Smooth muscle cell (in vitro differentiated cells): ENCODE data around the gene SPATA17. TPM values are rescaled to one million over a fixed set of nuclear protein-coding genes. Genes with fewer than 3 reads are reported as not detected.

Source experiments
- DNase-seq: peaks from one replicate; lab custom pipeline; 2025; ENCODE audit not compliant: unreplicated experiment; lab: John Stamatoyannopoulos, UW
- H2AFZ ChIP-seq: fragments of 200-600 bp; sonication (generic); 2 replicates; pipeline ENCODE4 v1.6.0; 2016; ENCODE audit warnings: antibody characterized with exemption, low read depth, mild to moderate bottlenecking
- H3F3A ChIP-seq: fragments of 200-600 bp; sonication (generic); 2 replicates; pipeline ENCODE4 v1.6.0; 2017; ENCODE audit warnings: antibody characterized with exemption, low read depth
- H3K27ac ChIP-seq: fragments of 200-600 bp; sonication (generic); 2 replicates; pipeline ENCODE4 v1.5.1; 2016; ENCODE audit warnings: low read depth, mild to moderate bottlenecking
- H3K27me3 ChIP-seq: fragments of 200-600 bp; sonication (generic); 2 replicates; pipeline ENCODE4 v1.6.1; 2016; ENCODE audit warnings: low read depth, mild to moderate bottlenecking
- H3K36me3 ChIP-seq: fragments of 200-600 bp; sonication (generic); 2 replicates; pipeline ENCODE4 v1.5.1; 2016; ENCODE audit warnings: low read depth
- H3K4me1 ChIP-seq: fragments of 200-600 bp; sonication (generic); 2 replicates; pipeline ENCODE4 v1.5.1; 2016; ENCODE audit warnings: low read depth
- H3K4me2 ChIP-seq: fragments of 200-600 bp; sonication (generic); 2 replicates; pipeline ENCODE4 v1.6.0; 2016; ENCODE audit warnings: mild to moderate bottlenecking
- H3K4me3 ChIP-seq: fragments of 200-600 bp; sonication (generic); 2 replicates; pipeline ENCODE4 v1.5.1; 2016; ENCODE audit warnings: mild to moderate bottlenecking
- H3K79me2 ChIP-seq: fragments of 200-600 bp; sonication (generic); 2 replicates; pipeline ENCODE4 v1.6.0; 2016; ENCODE audit warnings: low read depth, mild to moderate bottlenecking
- H3K9ac ChIP-seq: fragments of 200-600 bp; sonication (generic); 2 replicates; pipeline ENCODE4 v1.6.0; 2016; ENCODE audit warnings: low read depth
- H3K9me3 ChIP-seq: fragments of 200-600 bp; sonication (generic); replicated peaks from 2 replicates; pipeline ENCODE4 v1.5.1; 2016; ENCODE audit warnings: low read depth
- H4K20me1 ChIP-seq: fragments of 200-600 bp; sonication (generic); 2 replicates; pipeline ENCODE4 v1.6.0; 2016; ENCODE audit warnings: low read depth
- WGBS: methylation state at CpG from one replicate; pipeline ENCODE4 v1.1.7; 2016; ENCODE audit warnings: low lambda C conversion rate; 5-methylcytosine and 5-hydroxymethylcytosine counted together
- polyA plus RNA-seq: library from polyadenylated mRNA; unstranded; fragments of >200 nt; fragmentation: Nextera tagmentation; extraction: Ambion mirVana; gene quantifications from 2 replicates; pipeline ENCODE4 v1.2.1, GENCODE V29; 2016
- total RNA-seq: library from RNA; depleted of rRNA; stranded (reverse); fragments of >200 nt; gene quantifications from 2 replicates; pipeline ENCODE4 v1.2.3, GENCODE V29; 2014
- TF ChIP-seq, protein P1 (sequence below): fragments of 200-600 bp; sonication (generic); IDR thresholded peaks from 2 replicates; pipeline ENCODE4 v1.5.1; 2017; ENCODE audit warnings: borderline replicate concordance, mild to moderate bottlenecking, antibody characterized with exemption; ENCODE audit not compliant: insufficient read depth, poor library complexity, severe bottlenecking

Gene SPATA17
- total and polyA plus RNA-seq, 2 experiments from 2014 or later = 0.13 to 1.6 TPM

DNA sequence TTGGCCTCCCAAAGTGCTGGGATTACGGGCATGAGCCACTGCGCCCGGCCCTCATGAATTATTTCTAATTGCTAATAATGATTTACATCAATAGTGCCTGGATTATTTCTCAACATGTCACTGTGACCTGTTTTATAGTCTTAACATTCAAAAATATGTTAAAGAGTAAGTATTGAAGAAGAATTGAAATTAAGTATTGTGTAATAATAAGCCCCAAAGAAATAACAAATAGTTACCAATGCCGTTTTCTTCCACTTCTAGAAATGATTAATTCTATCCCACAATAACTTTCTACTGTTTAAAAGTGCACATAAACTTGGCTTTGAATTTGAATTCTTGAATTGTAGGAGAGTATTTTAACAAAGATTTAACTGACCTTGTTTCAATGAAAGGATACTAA lies 19.5 kb downstream of the SPATA17 start:
- Histone ChIP-seq H3K4me3 (no peak overlapping the region), H3K4me2 (no peak overlapping the region), H3K27me3 (no peaks in the 10 kb centered on the region), H2AFZ (no peak overlapping the region), H3K79me2 (no peaks in the 10 kb centered on the region), H3K27ac (no peak overlapping the region), H3K36me3 (no peaks in the 10 kb centered on the region), H3K9ac (no peak overlapping the region), H3F3A (no peaks in the 10 kb centered on the region), H4K20me1 (no peaks in the 10 kb centered on the region), H3K9me3 (no peaks in the 10 kb centered on the region), H3K4me1 (no peaks in the 10 kb centered on the region)
- WGBS = 96% methylated on average over 4 of the region's 4 CpGs
- DNase-seq = no peak
- TF ChIP-seq, protein P1, sequence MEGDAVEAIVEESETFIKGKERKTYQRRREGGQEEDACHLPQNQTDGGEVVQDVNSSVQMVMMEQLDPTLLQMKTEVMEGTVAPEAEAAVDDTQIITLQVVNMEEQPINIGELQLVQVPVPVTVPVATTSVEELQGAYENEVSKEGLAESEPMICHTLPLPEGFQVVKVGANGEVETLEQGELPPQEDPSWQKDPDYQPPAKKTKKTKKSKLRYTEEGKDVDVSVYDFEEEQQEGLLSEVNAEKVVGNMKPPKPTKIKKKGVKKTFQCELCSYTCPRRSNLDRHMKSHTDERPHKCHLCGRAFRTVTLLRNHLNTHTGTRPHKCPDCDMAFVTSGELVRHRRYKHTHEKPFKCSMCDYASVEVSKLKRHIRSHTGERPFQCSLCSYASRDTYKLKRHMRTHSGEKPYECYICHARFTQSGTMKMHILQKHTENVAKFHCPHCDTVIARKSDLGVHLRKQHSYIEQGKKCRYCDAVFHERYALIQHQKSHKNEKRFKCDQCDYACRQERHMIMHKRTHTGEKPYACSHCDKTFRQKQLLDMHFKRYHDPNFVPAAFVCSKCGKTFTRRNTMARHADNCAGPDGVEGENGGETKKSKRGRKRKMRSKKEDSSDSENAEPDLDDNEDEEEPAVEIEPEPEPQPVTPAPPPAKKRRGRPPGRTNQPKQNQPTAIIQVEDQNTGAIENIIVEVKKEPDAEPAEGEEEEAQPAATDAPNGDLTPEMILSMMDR = no peak

- Histone ChIP-seq H3F3A (no peaks in the 10 kb centered on the region), H3K27ac (no peak overlapping the region), H3K4me1 (no peaks in the 10 kb centered on the region), H3K4me2 (no peak overlapping the region), H3K9ac (no peak overlapping the region), H3K9me3 (no peaks in the 10 kb centered on the region), H3K4me3 (no peak overlapping the region), H3K79me2 (no peaks in the 10 kb centered on the region), H4K20me1 (no peaks in the 10 kb centered on the region), H3K27me3 (no peaks in the 10 kb centered on the region), H2AFZ (no peak overlapping the region), H3K36me3 (no peaks in the 10 kb centered on the region)
- WGBS = 53% methylated on average over 5 of the region's 5 CpGs
- TF ChIP-seq, protein P1 = peak; percentile 34
- DNase-seq = no peak
Measured at GRCh38 chr1:217660353-217661062, 29.4 kb downstream of the SPATA17 start.

- no peaks in the 10 kb centered on the region for H3F3A ChIP-seq
- no peaks in the 10 kb centered on the region for H3K4me1 ChIP-seq
- H3K4me2 ChIP-seq = no peak overlapping the region
- TF ChIP-seq, protein P1 = no peak
- H3K27ac ChIP-seq = no peak overlapping the region
- no peak for DNase-seq
- H3K9ac ChIP-seq = no peak overlapping the region
- no peaks in the 10 kb centered on the region for H3K9me3 ChIP-seq
- no peaks in the 10 kb centered on the region for H3K79me2 ChIP-seq
- no peaks in the 10 kb centered on the region for H4K20me1 ChIP-seq
- H2AFZ ChIP-seq = no peak overlapping the region
- no peak overlapping the region for H3K4me3 ChIP-seq
- H3K27me3 ChIP-seq = no peaks in the 10 kb centered on the region
- H3K36me3 ChIP-seq = no peaks in the 10 kb centered on the region
Measured at GRCh38 chr1:217661407-217661806, 30.3 kb downstream of the SPATA17 start.

- WGBS = 74% methylated on average over 2 of the region's 2 CpGs
- H3K9me3 ChIP-seq = no peaks in the 10 kb centered on the region
- H3K4me1 ChIP-seq = no peaks in the 10 kb centered on the region
- no peaks in the 10 kb centered on the region for H4K20me1 ChIP-seq
- H2AFZ ChIP-seq = no peak overlapping the region
- DNase-seq = no peak
- no peaks in the 10 kb centered on the region for H3K27me3 ChIP-seq
- H3K9ac ChIP-seq = no peak overlapping the region
- H3K4me2 ChIP-seq = no peak overlapping the region
- H3K27ac ChIP-seq = no peak overlapping the region
- no peaks in the 10 kb centered on the region for H3K79me2 ChIP-seq
- H3K4me3 ChIP-seq = no peak overlapping the region
- TF ChIP-seq, protein P1 = no peak
- no peaks in the 10 kb centered on the region for H3K36me3 ChIP-seq
- H3F3A ChIP-seq = no peaks in the 10 kb centered on the region
Measured at GRCh38 chr1:217668351-217668940, 37.3 kb downstream of the SPATA17 start.
